Measurements from ENCODE around the gene CCSER1.
"Not testable (repeated sequence)": the region's sequence is repeated elsewhere in the genome, so short reads cannot be mapped to it uniquely, and the experiment has no call there.

The CCSER1 gene

GRCh38 chr4:91319556-91320268, 1192.5 kb downstream of the CCSER1 start:
- no peak for DNase-seq

DNA sequence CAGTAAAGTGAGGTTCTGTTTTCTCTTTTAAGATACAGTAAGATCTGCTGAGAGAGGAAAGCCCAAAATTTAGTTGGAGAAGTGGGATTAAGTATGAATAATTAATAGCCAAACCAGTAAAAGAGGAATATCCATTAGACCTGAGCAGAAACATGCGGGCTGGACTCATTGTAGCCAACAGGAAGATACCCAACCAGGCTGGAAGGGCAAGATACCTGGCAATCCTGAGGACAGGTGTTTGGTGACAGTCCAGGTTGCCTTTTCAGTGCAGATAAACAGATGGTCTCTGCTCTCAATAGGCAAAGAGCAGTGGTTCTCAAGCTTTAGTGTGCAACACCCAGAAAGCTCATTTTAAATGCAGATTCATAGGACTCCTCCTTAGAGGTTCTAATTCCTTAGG, 1195.8 kb downstream of the CCSER1 start:
- no peak for DNase-seq

DNA sequence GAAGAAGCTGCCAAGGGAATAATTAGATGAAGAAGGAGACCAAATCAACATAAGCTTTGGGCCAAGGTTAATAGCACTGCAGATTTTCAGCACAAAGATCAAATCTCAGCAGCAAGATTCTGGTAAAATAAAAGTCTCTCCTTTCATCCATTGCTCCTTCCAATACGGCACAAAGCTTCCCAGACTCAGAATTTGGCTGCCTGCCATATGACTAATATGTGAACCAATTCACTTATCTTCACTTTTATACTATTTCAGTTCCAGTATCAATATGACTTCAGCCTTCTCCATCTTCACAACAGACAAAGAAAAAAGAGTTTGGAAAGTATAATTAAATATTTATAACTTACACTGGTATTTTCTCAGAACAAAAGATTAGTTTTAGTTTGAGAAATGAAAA, 1198.3 kb downstream of the CCSER1 start:
- no peak for DNase-seq

- not testable (repeated sequence) for DNase-seq
Measured at GRCh38 chr4:91326167-91326566, 1199.0 kb downstream of the CCSER1 start.

DNA sequence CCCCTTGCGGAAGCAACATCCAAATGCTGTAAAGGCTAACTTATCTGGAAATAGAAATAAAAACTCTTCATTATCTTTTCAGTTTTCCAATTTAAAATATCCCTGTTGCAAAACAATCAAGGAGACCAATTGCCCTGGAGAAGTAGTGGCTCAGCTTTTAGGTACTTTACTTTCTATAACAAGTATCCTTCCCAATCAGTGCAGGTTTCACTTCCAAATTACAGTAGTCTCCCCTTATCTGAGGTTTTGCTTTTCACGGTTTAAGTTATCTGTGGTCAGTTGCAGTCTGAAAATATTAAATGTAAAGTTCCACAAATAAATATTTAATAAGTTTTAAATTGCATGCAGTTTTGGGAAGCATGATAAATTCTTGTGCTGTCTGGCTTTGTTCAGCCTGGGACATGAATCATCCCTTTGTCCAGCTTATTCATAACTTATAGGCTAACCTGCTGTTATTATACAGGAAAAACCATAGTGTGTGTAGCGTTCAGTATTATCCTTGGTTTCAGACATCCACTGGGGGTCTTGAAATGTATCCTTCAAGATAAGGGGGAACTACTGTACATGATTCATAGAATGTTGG, 1203.5 kb downstream of the CCSER1 start:
- DNase-seq = no peak

GRCh38 chr4:91340822-91341221, 1213.6 kb downstream of the CCSER1 start:
- DNase-seq = no peak

DNA sequence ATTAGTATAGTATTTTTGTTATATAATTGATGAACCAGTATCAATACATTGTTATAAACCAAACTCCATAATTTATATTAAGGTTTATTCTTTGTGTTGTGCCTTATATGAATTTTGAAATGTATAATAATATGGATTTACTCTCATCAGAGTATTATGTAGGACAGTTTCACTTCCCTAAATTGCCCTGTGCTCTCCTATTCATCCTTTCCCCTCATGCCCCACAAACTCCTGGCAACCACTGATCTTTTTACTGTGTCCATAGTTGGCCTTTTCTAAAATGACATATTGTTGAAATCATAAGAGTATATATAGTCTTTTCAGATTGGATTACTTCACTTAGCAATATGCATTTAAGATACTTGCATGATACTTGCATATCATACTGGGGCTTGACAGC, 1218.4 kb downstream of the CCSER1 start:
- no peak for DNase-seq

GRCh38 chr4:91356496-91356895, 1229.3 kb downstream of the CCSER1 start:
- DNase-seq = peak; percentile 22

DNA sequence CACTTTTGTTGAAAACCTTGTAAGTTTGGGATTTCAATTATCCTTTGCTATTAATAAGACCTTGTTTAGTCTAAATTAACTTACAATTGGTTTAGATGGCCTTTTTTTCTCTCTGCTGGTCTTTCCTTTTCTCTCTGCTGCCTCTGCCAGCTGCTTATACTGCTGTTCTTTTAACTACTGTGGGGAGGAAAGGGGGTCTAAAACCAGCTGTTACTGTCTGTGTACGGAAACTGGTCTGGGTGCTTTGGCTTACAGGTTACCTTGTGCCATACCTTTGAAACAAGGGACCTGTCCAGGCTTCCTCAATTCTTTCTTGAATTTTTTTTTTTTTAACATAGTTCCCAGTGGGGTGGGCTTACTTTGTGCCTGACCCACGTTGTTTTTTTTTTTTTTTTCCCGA, 1230.8 kb downstream of the CCSER1 start:
- DNase-seq = not testable (repeated sequence)

DNA sequence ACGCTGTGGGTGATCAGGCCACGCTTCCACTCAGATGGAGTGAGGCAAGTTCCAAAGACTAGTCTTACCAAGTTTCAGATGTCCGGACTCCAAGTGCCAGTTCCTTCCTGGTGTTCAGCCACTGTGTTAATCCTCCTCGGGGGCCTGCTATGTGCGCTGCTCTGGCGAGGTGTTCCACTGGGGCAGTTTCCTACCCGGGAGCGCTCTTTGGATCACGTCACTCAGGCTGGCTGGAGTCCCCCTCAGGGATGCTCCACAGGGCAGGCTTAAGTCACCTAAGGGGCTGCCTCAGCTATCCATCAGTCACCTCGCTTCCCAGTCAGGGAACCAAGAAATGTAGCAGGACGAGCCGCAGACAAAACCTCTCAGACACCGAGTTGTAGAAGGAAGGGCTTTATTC, 1231.4 kb downstream of the CCSER1 start:
- not testable (repeated sequence) for DNase-seq

DNA sequence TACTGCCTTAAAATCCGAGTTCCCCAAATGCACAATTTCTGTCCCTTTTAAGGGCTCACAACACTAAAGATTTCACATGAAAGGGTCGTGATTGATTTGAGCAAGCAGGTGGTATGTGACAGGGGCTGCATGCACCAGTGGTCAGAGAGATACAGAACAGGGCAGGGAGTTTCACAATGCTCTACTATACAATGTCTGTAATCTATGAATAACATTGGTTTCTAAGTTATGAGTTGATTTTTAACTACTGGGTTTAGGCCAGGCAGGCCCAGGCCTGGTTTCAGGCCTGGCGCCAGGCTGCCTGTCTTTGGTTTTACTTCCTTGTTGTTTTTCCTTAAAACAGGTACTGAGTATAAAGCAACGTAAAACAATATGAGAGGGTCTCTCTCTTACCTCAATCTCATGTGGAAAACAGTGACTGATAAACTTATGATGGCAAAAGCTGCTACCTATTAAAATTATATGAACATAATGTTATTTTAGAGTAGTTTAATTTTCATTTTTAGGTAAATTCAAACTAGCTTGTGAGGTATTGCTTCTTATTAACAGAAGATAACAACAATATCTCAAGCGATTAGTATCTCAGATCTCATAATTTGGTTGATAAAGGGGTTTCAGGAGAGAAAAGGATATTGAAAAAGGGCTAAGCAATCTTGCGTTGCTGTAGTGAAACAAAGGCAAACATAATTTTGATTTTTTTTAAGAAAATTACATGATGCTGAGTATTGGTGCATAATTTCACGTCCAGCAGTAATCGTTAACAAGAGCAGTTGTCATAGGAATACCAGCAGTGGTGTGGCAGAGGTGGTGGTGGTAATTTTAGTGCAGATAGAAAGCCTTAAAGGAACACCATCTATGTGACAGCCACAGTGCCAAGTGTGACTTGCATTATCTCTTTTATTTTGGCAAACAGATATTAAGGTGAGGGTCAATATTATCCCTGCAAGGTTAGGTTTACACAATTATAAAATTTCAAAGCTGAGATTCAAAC, 1232.1 kb downstream of the CCSER1 start:
- DNase-seq = no peak

DNA sequence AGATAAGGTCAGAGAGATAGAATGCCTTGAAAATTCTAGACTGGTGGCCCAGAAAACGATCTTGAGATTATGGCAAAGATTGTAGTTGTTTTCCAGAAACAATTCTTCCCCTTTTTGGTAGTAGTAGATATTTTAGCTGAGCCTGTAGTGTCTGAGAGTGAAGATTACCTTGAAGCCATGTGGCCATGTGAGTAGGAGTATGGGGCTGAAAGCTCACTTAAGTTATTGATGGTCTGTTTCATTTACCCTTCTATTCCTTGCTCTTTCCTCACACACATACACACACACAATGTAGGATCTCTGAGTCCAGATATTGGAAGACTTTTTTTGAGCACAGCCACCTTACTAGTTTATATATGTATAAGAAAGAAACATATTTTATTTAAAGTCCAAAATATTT, 1234.9 kb downstream of the CCSER1 start:
- DNase-seq = no peak

- DNase-seq = no peak
Measured at GRCh38 chr4:91366554-91366953, 1239.4 kb downstream of the CCSER1 start.

DNA sequence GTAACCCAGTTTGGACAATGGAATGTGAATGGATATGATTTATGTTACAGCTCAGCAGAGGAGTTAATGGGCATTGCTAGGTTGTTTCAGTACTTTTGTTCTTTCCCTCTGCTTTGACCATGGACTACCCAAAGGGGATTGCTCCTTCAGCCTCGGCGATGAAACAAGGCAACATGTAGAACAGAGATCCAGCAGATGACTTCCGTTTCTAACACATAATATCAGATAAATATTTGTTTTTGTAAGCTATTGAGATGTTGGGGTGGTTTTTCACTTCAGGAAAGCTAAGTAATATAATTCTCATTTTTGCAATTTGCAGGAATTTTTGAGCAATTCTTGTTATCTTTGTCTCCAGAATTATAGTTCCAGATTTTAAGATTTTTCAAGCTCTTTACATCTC, 1241.9 kb downstream of the CCSER1 start:
- no peak for DNase-seq

- DNase-seq = no peak
Measured at GRCh38 chr4:91373546-91373945, 1246.4 kb downstream of the CCSER1 start.

DNA sequence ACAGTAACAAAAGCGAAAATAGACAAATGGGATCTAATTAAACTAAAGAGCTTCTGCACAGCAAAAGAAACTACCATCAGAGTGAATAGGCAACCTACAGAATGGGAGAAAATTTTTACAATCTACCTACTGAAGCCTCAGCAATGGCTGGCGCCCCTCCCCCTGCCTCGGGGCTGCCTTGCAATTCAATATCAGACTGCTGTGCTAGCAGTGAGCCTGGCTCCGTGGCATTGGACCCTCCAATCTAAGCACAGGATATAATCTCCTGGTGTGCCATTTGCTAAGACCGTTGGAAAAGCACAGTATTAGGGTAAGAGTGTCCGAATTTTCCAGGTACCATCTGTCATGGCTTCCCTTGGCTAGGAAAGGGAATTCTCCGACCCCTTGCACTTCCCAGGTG, 1278.2 kb downstream of the CCSER1 start:
- not testable (repeated sequence) for DNase-seq

DNA sequence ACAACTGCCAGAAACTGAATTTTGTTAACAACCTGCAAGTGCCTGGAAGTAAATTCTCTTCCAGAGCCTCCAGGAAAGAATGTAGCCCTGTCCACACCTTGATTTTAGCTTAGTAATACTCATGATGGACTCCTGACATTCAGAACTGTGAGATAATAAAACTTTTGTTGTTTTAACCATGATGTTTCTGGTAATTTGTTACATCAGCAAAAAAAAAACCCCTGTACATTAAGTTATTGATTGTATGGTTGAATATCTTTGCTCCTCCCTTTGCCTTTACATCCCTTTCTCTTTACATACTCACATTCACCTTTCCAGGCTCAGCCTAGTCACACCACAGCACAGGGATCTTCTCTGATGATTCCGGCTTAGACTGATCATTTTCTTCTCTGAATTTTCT, 1294.8 kb downstream of the CCSER1 start:
- no peak for DNase-seq

- DNase-seq = no peak
Measured at GRCh38 chr4:91426725-91427124, 1299.5 kb downstream of the CCSER1 start.

GRCh38 chr4:91427171-91427570, 1300.0 kb downstream of the CCSER1 start:
- no peak for DNase-seq

DNA sequence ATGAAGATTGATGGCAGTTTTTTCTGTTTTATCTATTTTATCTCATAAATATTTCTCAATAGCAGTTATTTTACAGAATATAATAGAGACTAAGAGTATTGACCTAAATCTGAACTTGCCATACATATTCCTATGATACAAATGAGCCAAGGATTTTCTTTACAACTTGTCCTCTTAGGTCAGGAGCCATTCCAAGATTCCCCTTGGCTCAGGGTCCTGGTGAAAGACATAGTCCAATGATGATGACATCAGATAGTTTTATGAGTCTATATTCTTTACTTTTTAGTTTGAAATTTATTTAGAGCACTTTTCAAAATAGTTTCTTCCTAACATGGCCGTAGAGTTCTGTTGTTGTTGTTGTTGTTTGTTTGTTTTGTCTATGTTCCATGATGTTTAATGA, 1307.4 kb downstream of the CCSER1 start:
- no peak for DNase-seq

DNA sequence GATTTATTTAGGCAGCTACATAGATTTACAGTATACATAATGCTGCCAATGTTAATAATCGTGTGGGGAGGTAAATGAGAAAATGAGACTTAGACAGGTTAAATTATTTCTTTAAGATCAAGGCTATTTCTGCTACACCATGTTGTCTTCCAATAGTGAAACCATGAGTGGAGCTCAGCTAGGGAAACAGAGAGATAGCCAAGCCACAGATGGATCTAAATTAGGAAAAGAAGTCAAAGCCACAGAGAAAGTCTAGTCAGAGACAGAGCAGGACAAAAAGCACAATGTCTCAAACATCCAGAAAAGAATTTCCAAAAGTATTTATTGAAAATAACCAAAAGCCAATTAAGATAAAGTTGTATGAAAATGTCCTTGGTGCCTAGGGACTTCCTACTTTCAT, 1309.4 kb downstream of the CCSER1 start:
- no peak for DNase-seq

DNA sequence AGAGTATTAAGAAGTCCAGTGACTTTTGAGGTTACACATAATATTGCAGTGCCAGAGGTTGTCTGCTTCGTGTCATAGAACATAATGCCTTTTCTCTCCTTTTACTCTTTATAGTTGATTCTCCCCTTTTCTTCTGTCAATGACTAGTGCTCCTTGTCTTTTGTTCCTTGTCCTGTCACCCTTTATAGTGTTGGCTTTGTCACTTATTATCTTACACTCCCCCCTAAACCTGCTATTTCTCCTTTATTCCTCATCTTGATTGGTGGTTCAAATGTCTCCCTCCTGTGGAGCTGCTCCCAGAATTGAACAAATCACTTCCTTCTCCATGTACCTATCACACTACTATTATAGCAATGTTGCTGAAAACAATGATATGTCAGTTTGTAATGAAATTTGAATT, 1320.0 kb downstream of the CCSER1 start:
- no peak for DNase-seq

DNA sequence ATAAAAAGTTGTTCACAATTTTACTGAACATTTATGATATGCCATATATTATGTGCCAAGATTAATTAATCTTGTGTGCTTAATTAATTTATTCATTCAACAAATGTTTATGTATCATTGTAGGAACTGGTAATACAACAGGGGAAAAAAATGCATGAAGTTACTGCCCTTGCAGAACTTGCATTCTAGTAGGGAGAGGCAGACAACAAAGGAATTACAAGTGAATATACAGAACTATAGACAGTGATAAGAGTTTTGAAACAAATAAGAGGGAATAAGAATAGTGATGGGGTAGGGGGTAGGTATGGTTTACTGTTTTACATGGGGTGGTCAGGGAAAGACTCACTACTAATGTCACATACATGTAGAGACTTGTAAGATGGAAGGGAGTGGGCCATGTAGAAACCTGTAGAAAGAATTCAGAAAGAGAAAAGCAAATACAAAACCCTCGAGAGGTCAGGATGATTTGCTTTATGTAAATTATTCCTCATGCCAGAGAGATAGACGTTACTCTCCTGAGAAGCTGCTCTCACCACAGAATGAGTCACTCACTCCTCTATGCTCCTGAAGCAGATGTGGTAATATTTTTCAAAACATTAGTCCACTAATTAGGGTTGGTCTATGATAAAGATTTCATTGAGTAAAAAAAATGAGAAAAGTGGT, 1321.6 kb downstream of the CCSER1 start:
- DNase-seq = no peak

Data from DMS79 treated with DMSO at 0.1 percent for 48 hours (cell line).